GM13976 (cell line): ENCODE results near the gene IL10RB.

ENCODE experiments used
- DNase-seq: peaks from one replicate; pipeline ENCODE4 v3.0.0; 2012; ENCODE audit warnings: low spot score
- in situ Hi-C: fragments of 300-500 bp; cut with MboI; formaldehyde crosslinking; loops from one replicate; pipeline ENCODE4 v1.12.0; 2022; ENCODE audit warnings: low sequenced_read_pairs, mixed read lengths, inconsistent platforms; ENCODE audit not compliant: unreplicated experiment
- TF ChIP-seq, protein P1 (sequence below): IDR thresholded peaks from 2 replicates; pipeline ENCODE4 v1.5.1; 2012; ENCODE audit warnings: borderline replicate concordance, mild to moderate bottlenecking; ENCODE audit not compliant: insufficient read depth; ENCODE audit errors: extremely low read depth, missing control alignments, control extremely low read depth

The IL10RB gene

DNA sequence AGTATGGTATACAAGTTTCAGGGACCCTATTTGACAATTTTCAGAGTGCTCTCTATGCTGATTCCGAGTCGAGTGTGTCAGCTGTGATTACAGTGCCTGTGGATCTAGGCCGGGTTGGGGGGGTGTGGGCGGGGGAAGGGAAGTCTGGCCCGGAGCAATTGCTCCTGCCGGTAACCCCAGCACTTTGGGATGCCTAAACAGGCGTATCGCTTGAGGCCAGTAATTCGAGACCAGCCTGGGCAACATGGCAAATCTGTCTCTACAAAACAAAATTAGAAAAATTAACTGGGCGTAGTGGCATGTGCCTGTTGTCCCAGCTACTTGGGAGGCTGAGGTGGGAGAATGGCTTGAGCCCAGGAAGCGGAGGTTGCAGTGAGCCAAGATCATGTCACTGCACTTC lies 1.6 kb upstream of the IL10RB start:
- DNase-seq = no peak
- TF ChIP-seq, protein P1, sequence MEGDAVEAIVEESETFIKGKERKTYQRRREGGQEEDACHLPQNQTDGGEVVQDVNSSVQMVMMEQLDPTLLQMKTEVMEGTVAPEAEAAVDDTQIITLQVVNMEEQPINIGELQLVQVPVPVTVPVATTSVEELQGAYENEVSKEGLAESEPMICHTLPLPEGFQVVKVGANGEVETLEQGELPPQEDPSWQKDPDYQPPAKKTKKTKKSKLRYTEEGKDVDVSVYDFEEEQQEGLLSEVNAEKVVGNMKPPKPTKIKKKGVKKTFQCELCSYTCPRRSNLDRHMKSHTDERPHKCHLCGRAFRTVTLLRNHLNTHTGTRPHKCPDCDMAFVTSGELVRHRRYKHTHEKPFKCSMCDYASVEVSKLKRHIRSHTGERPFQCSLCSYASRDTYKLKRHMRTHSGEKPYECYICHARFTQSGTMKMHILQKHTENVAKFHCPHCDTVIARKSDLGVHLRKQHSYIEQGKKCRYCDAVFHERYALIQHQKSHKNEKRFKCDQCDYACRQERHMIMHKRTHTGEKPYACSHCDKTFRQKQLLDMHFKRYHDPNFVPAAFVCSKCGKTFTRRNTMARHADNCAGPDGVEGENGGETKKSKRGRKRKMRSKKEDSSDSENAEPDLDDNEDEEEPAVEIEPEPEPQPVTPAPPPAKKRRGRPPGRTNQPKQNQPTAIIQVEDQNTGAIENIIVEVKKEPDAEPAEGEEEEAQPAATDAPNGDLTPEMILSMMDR = no peak
- in situ Hi-C loops = no loop called here

- peak; percentile 62 for DNase-seq
- TF ChIP-seq, protein P1 = peak; percentile 3
- in situ Hi-C loops = no loop called here
Observed at GRCh38 chr21:33265664-33266049, 510 bp upstream of the IL10RB start.

DNA sequence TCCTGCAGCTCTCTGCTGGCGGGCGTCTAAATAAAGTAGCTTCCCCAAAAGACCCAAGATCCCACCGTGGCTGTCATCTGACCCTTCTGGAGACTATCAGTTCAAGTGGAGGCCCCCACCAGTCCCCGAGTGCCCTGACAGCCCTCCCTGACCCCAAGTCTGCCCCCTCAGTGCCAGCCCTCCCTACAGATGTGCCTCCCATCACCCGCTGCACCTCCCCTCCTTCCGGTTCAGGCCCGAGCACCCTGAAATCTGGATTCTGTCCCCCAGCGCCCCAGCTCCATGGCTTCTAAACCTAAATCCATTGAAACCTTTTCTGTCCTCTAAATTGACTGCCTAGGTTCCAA lies 595 bp downstream of the IL10RB start:
- in situ Hi-C loops = no loop called here
- TF ChIP-seq, protein P1 = no peak
- DNase-seq = peak; percentile 53

- TF ChIP-seq, protein P1 = no peak
- no peak for DNase-seq
- in situ Hi-C loops = no loop called here
Observed at GRCh38 chr21:33267250-33267649, 1.1 kb downstream of the IL10RB start.

DNA sequence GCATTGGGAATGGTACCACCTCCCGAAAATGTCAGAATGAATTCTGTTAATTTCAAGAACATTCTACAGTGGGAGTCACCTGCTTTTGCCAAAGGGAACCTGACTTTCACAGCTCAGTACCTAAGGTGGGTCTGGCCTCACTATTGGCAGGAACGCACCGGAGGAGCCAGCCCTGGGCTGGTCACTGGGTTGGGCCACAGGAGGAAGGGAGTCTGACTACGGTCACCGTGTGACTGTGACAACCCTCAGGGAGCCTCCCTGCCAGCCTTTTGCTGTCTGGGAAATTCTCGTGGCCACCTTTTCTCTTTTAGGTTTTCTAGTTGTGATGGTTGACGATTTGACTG lies 2.2 kb downstream of the IL10RB start:
- in situ Hi-C loops = no loop called here
- TF ChIP-seq, protein P1 = no peak
- DNase-seq = no peak

DNA sequence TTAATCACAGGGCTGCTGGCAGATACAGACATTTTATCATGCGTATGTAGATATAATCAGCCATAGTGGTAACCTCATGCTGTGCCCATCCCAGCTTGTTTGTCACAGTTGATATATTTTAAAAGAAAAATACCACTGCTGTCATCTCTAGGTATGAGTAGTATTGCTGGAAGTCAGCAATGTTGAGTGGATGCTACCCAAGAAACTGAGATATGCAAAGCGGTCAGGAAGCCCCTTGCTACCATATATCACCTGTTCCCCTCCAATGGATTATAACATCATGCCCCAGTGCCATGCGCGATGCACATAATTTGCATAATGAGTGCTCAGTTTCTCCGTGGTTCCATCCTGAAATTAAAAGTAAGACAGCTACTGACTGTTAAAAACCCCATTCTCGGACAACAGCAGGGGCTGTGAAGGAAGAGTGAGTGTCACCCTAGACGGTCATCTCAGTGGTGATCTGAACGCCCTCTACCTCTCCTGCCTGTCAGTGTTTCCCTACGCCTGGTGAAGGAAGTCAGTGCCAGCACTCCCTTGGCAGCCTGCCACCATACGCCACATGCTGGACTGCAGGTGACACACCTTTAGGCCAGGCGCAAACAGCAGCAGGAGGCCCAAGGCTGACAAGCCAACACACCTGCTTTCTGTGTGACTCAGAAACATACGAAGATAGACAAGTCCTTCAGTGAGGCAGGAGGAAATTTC lies 2.7 kb downstream of the IL10RB start:
- in situ Hi-C loops = no loop called here
- peak; percentile 59 for DNase-seq
- TF ChIP-seq, protein P1 = no peak
